Adrenal gland (tissue), 12 donors: ENCODE data around the gene SIRPB2. TPM values are rescaled to one million over a fixed set of nuclear protein-coding genes. Genes with fewer than 3 reads are reported as not detected.
A peak's percentile ranks its signal among the peaks of the same experiment; 100 is the strongest.

Experiments
- DNase-seq, 7 donors: peaks; one replicate each; pipeline ENCODE4 v3.0.0-alpha.2; 2019 to 2020
- H3K27ac ChIP-seq, 5 donors: fragments of 200-600 bp; sonication (generic) in 4 of 5; 1 replicate in 3 of 5; 2 replicates in 2 of 5; pipeline versions ENCODE4 v1.5.1 to v1.8.0; 2016 to 2020; ENCODE audit warnings: mild to moderate bottlenecking in 1 of 5
- H3K27me3 ChIP-seq: fragments of 200-600 bp; 2 replicates; pipeline ENCODE4 v1.8.0; 2021
- H3K36me3 ChIP-seq, 2 donors: fragments of 200-600 bp; replicated peaks in 1 of 2; 1 replicate in 1 of 2; 2 replicates in 1 of 2; pipeline versions ENCODE4 v1.5.1 to v1.8.0; 2018 to 2022
- H3K4me1 ChIP-seq, 2 donors: fragments of 200-600 bp; replicated peaks in 1 of 2; 1 replicate in 1 of 2; 2 replicates in 1 of 2; pipeline versions ENCODE4 v1.5.1 to v1.8.0; 2018 to 2021
- H3K4me3 ChIP-seq, 4 donors: fragments of 200-600 bp; sonication (generic) in 3 of 4; one replicate each; pipeline ENCODE4 v1.5.1; 2016 to 2018
- H3K9me3 ChIP-seq, 3 donors: fragments of 200-600 bp; sonication (generic) in 1 of 3; replicated peaks in 1 of 3; 1 replicate in 2 of 3; 2 replicates in 1 of 3; pipeline versions ENCODE4 v1.5.1 to v1.8.0; 2016 to 2021
- POLR2A ChIP-seq, 2 donors: fragments of 450-650 bp; IDR thresholded peaks; one replicate each; pipeline ENCODE4 v1.6.1; 2017; ENCODE audit warnings: antibody characterized with exemption in 2 of 2, mild to moderate bottlenecking in 2 of 2, moderate library complexity in 1 of 2
- WGBS, 4 donors: extraction: QIAGEN DNeasy Blood & Tissue Kit in 2 of 4; methylation state at CpG; one replicate each; pipeline versions ENCODE4 v1.1.5 to v1.1.7; 2013 to 2017; 5-methylcytosine and 5-hydroxymethylcytosine counted together
- intact Hi-C, 2 donors: fragments of 100-400 bp; cut with DNase I; formaldehyde crosslinking; loops; one replicate each; pipeline versions ENCODE4 v1.14.1 to v1.15.0; 2022 to 2023
- polyA plus RNA-seq, 3 donors: library from polyadenylated mRNA; stranded (reverse); fragments of 200-250 nt in 2 of 3; fragments of 350-450 nt in 1 of 3; fragmentation: Illumina TruSeq in 1 of 3; extraction: RNeasy Lipid Tissue Mini Kit (QIAGEN cat#74804) in 1 of 3; gene quantifications; one replicate each; pipeline ENCODE4 v1.2.3, GENCODE V29; 2013 to 2014
- total RNA-seq, 9 donors: library from RNA; depleted of rRNA in 4 of 9; stranded (reverse); fragments of >200 nt in 4 of 9; fragments of 120-200 nt in 1 of 9; fragmentation: NEBNext Ultra II Directional in 1 of 9; extraction: Animal tissue kit (Norgen Biotek cat#: 25700) in 1 of 9; gene quantifications; one replicate each; pipeline versions ENCODE4 v1.1.0 to v1.2.4, GENCODE V29; 2013 to 2023
- TF ChIP-seq, protein P1 (sequence below), 6 experiments: fragments of 450-650 bp in 4 of 6; fragments of 200-600 bp in 2 of 6; sonication (generic) in 1 of 6; IDR thresholded peaks; 1 replicate in 5 of 6; 2 replicates in 1 of 6; pipeline versions ENCODE4 v1.5.1 to v1.8.0; 2016 to 2021; ENCODE audit warnings: antibody characterized with exemption in 6 of 6, mild to moderate bottlenecking in 2 of 6, moderate library complexity in 1 of 6
- donor health status: healthy with polysubstance abuse.
- donor health status: Bipolar disorder and iron deficiency.
- donor health status: DM: yes; HTN: yes; CAD: no.
- donor health status: DM: no; HTN: no; CAD: no.
- donor health status: DM: no; HTN: no; CAD: no.
- donor health status: DM: yes; HTN: yes; CAD: no.

SIRPB2 gene
- total and polyA plus RNA-seq, 12 donors, result 0.61 to 19.7 (median 10.3) TPM

DNA sequence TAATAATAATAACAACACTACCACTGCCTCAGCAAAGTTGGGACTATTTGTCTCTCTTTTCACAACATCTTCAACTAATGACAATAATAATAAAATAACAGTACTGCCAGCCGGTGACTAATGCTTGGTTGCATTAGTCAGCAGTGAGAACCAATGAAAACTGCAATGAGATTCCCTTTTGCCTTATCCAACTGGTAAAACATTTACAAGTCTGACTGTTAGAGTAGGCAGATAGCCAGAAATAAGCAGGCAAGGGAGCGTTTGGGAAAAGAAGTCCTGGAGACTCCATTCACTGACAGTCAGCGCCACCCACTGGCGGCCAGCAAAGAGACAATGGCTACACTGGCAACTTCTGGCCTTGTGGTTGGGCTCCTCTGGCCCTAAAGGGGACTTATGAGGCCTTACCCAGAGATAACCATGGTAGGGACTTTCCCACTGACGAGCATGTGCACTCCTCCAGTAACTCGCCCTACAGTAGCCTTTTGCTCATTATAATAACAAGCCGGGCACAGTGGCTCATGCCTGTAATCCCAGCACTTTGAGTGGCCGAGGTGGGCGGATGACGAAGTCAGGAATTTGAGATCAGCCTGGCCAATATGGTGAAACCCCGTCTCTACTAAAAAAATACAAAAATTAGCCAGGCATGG, 21.2 kb downstream of the SIRPB2 start:
- no peaks in the 10 kb centered on the region for H3K27me3 ChIP-seq
- peaks cover 10 to 27% of the 10 kb centered on the region in 2 donors for H3K4me1 ChIP-seq
- DNase-seq, result peak; percentile 85 to 97 (median 93)
- H3K9me3 ChIP-seq, result no peaks in the 10 kb centered on the region
- no peaks in the 10 kb centered on the region for H3K36me3 ChIP-seq
- intact Hi-C loops, result no loop called here
- H3K4me3 ChIP-seq, result no peak overlapping the region
- peak overlapping the region in 2 of 5 donors; percentile 45 to 53 for H3K27ac ChIP-seq
- 16 to 35% (median 30%) methylated on average over 10 to 11 of the region's 11 CpGs for WGBS, 4 donors
- TF ChIP-seq, protein P1, sequence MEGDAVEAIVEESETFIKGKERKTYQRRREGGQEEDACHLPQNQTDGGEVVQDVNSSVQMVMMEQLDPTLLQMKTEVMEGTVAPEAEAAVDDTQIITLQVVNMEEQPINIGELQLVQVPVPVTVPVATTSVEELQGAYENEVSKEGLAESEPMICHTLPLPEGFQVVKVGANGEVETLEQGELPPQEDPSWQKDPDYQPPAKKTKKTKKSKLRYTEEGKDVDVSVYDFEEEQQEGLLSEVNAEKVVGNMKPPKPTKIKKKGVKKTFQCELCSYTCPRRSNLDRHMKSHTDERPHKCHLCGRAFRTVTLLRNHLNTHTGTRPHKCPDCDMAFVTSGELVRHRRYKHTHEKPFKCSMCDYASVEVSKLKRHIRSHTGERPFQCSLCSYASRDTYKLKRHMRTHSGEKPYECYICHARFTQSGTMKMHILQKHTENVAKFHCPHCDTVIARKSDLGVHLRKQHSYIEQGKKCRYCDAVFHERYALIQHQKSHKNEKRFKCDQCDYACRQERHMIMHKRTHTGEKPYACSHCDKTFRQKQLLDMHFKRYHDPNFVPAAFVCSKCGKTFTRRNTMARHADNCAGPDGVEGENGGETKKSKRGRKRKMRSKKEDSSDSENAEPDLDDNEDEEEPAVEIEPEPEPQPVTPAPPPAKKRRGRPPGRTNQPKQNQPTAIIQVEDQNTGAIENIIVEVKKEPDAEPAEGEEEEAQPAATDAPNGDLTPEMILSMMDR (IDR thresholded peaks at IDR 0.05), result peak; percentile 57 to 87 (median 82)
- no peak for TF ChIP-seq POLR2A (IDR thresholded peaks at IDR 0.05)

DNA sequence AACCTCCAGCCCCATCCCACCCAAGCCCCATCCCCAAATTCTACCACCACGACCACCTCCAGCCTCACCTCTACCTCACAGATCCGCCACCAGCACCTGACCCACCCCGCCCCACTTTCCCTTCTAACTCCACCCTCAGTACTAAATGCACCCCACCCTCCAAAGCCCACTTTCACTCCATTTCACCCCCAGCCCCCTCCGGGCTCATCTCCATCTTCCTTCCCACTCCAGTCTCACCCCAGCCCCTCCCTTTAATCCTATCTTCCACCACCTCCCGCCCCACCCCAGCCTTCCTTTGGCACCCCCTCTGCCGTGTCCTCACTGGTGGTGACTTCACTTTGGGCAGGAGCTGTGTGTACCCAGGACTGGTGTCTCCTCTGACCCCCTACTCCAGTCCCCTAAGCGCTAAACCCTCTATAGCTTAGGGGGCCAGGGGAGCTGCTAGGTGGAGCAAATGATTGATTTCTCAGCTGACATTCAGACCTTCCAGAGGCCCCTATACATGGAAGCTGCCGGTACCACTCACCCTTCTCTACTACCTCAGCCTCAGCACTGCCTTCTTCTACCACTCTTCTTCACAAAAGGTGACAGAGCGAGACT, 21.8 kb downstream of the SIRPB2 start:
- no peaks in the 10 kb centered on the region for H3K9me3 ChIP-seq
- peaks cover 12 to 33% of the 10 kb centered on the region in 2 donors for H3K4me1 ChIP-seq
- TF ChIP-seq POLR2A (IDR thresholded peaks at IDR 0.05), result no peak
- TF ChIP-seq, protein P1 (IDR thresholded peaks at IDR 0.05), result no peak
- no peaks in the 10 kb centered on the region for H3K27me3 ChIP-seq
- intact Hi-C loops, result no loop called here
- H3K4me3 ChIP-seq, result no peak overlapping the region
- H3K36me3 ChIP-seq, result no peaks in the 10 kb centered on the region
- DNase-seq, result peak in 1 of 7 donors; percentile 45
- WGBS, 4 donors, result 59 to 68% (median 64%) methylated on average over 9 of the region's 9 CpGs
- H3K27ac ChIP-seq, result peak overlapping the region in 1 of 5 donors; percentile 19

DNA sequence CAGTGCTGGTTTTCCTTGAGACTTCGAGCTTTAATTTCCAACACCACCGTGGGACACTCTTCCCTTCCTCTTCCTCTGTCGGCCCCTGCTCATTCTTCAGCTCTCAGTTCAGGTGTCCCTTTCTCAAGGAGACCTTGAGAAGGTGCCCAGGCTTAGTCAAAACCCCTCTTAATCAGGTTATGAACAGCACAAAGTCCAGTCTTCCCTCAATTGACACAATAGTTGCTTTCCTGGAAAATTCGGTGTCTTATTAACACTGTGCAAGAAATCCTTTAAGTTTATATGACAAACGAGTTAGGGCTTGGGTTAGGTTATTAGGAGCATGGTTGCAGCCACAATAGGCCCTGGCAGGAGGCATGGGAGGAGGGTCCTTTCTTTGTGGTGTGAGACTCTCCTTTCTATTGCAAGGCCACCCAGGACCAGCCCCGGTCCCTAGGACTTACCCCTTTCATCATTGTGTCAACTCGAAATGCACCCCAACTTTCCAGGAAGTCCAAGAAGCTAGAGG, 23.0 kb downstream of the SIRPB2 start:
- peak overlapping the region in 2 of 5 donors; percentile 1 to 96 for H3K27ac ChIP-seq
- peaks cover 12 to 45% of the 10 kb centered on the region in 2 donors for H3K4me1 ChIP-seq
- TF ChIP-seq, protein P1 (IDR thresholded peaks at IDR 0.05), result no peak
- 61 to 74% (median 67%) methylated on average over 7 of the region's 7 CpGs for WGBS, 4 donors
- DNase-seq, result peak in 1 of 7 donors; percentile 34
- peaks cover 0 to 4% of the 10 kb centered on the region in 2 donors for H3K36me3 ChIP-seq
- no peak overlapping the region for H3K4me3 ChIP-seq
- intact Hi-C loops, result no loop called here
- H3K27me3 ChIP-seq, result no peaks in the 10 kb centered on the region
- no peaks in the 10 kb centered on the region for H3K9me3 ChIP-seq

DNA sequence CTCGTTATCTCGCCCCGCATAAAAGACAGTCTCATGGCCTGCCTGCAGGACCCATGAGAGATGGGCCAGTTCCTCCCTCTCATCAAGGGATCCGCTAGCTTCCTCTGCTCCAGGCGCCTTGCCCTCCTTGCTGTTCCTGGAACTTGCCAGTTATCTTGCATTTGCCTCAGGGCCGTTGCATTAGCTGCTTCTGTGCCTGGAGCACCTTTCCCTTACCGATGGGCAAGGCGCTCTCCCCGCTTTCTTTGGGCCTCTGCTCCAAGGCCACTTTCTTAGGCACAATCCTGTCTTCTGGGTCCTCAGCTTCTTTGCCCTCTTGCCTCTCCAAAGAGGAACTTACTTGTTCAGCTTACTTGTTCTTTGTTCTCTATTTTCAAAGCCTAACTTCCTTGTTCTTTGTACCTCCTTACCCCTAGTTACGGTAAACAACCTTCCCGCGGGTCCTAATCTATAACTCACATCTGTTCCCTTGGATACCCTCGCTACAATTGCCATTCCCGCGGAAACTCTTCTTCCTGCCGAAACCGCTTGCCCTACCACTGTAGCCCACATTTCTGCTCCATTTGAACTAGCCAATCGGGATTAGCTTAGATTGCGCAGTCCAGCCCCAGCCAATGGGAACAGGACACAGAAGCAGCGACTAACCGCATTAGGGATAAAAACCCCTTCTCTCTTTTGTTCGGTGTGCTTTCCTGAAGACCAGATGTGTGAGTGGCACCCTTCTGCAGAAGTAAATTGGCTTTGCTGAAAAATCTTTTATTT, 23.7 kb downstream of the SIRPB2 start:
- intact Hi-C loops, result no loop called here
- Histone ChIP-seq H3K4me1 (peaks cover 12 to 51% of the 10 kb centered on the region in 2 donors), H3K27me3 (no peaks in the 10 kb centered on the region), H3K36me3 (peaks cover 0 to 4% of the 10 kb centered on the region in 2 donors), H3K27ac (peak overlapping the region in 4 of 5 donors; percentile 13 to 99 (median 92)), H3K9me3 (no peaks in the 10 kb centered on the region), H3K4me3 (peak overlapping the region in 1 of 4 donors; percentile 98)
- 58 to 65% (median 60%) methylated on average over 20 to 22 of the region's 22 CpGs for WGBS, 4 donors
- peak in 5 of 7 donors; percentile 31 to 67 (median 45) for DNase-seq
- no peak for TF ChIP-seq POLR2A (IDR thresholded peaks at IDR 0.05)
- TF ChIP-seq, protein P1 (IDR thresholded peaks at IDR 0.05), result no peak
